Activated CD4-positive, alpha-beta T cell treated with anti-CD3 and anti-CD28 coated beads for 1 hour (primary cell): ENCODE measurements around the gene MRPL34.
A peak's percentile ranks its signal among the peaks of the same experiment; 100 is the strongest.
"Not testable (repeated sequence)": the region's sequence is repeated elsewhere in the genome, so short reads cannot be mapped to it uniquely, and the experiment has no call there.

Experiments used
- DNase-seq: peaks from one replicate; pipeline ENCODE4 v3.0.0-alpha.2; 2020

The MRPL34 gene

GRCh38 chr19:17305517-17306284 is at the start of gene MRPL34:
TSS of gene MRPL34 (plus strand) at chr19:17305872. CDS start at chr19:17305893, 21 bp downstream.
- peak; percentile 91 for DNase-seq

GRCh38 chr19:17256130-17256529 is 49.5 kb upstream of the MRPL34 start:
- DNase-seq: no peak

GRCh38 chr19:17259118-17259780 is 46.4 kb upstream of the MRPL34 start:
- no peak for DNase-seq

- DNase-seq: no peak
Measured at GRCh38 chr19:17259934-17260333, 45.7 kb upstream of the MRPL34 start.

- DNase-seq: peak; percentile 84
Measured at GRCh38 chr19:17260842-17261325, 44.8 kb upstream of the MRPL34 start.

GRCh38 chr19:17262557-17262956 is 43.1 kb upstream of the MRPL34 start:
- DNase-seq: no peak

- DNase-seq: no peak
Measured at GRCh38 chr19:17263712-17264640, 41.7 kb upstream of the MRPL34 start.

GRCh38 chr19:17264641-17264979 is 41.1 kb upstream of the MRPL34 start, which contains the start of gene USHBP1:
TSS of gene USHBP1 (minus strand) at chr19:17264745. CDS start at chr19:17264299, 446 bp downstream.
- DNase-seq: no peak

- DNase-seq: no peak
Measured at GRCh38 chr19:17266026-17266425, 39.6 kb upstream of the MRPL34 start.

- DNase-seq: no peak
Measured at GRCh38 chr19:17266589-17266974, 39.1 kb upstream of the MRPL34 start.

- peak; percentile 88 for DNase-seq
Measured at GRCh38 chr19:17266975-17267788, 38.5 kb upstream of the MRPL34 start, which contains the start of gene BABAM1. TSS of gene BABAM1 (plus strand) at chr19:17267443. CDS start at chr19:17268807, 1,364 bp downstream.

- no peak for DNase-seq
Measured at GRCh38 chr19:17268754-17269153, 36.9 kb upstream of the MRPL34 start.

GRCh38 chr19:17274892-17275291 is 30.8 kb upstream of the MRPL34 start:
- DNase-seq: not testable (repeated sequence)

GRCh38 chr19:17275441-17276175 is 30.1 kb upstream of the MRPL34 start:
- DNase-seq: no peak

GRCh38 chr19:17279436-17279835 is 26.2 kb upstream of the MRPL34 start:
- DNase-seq: no peak

GRCh38 chr19:17281391-17282304 is 24.0 kb upstream of the MRPL34 start, which contains the start of gene ANKLE1:
TSS of gene ANKLE1 (plus strand) at chr19:17281901. CDS start at chr19:17281921, 20 bp downstream.
- no peak for DNase-seq

GRCh38 chr19:17282488-17283125 is 23.1 kb upstream of the MRPL34 start:
- DNase-seq: peak; percentile 70

GRCh38 chr19:17283504-17283996 is 22.1 kb upstream of the MRPL34 start:
- no peak for DNase-seq

- DNase-seq: no peak
Measured at GRCh38 chr19:17285415-17286135, 20.1 kb upstream of the MRPL34 start.
